ENCODE measurements around the gene MAP2. TPM values are rescaled to one million over a fixed set of nuclear protein-coding genes. Genes with fewer than 3 reads are reported as not detected.

Gene MAP2
- total RNA-seq, 2 experiments from 2014 or later: not detected

- ATAC-seq (ENCODE audit: low read depth): no peak
- no peak overlapping the region for H3K27ac Mint-ChIP-seq
- POLR2A ChIA-PET: no interaction called here
Observed at GRCh38 chr2:209619782-209620181, 195.9 kb downstream of the MAP2 start.

GRCh38 chr2:209624192-209624938 lies 200.5 kb downstream of the MAP2 start:
- ATAC-seq (ENCODE audit: low read depth): no peak
- POLR2A ChIA-PET: no interaction called here
- Mint-ChIP-seq H3K36me3 (no peaks in the 10 kb centered on the region), H3K4me1 (no peaks in the 10 kb centered on the region), H3K4me3 (no peak overlapping the region), H3K9me3 (no peaks in the 10 kb centered on the region), H3K27ac (no peak overlapping the region), H3K27me3 (no peaks in the 10 kb centered on the region)
- DNase-seq: no peak

More at GRCh38 chr2:209619782-209620181, 195.9 kb downstream of the MAP2 start:
- no peak overlapping the region for H3K4me3 Mint-ChIP-seq
- peaks cover 3% of the 10 kb centered on the region for H3K9me3 Mint-ChIP-seq
- no peak for DNase-seq
- no peaks in the 10 kb centered on the region for H3K36me3 Mint-ChIP-seq
- no peaks in the 10 kb centered on the region for H3K27me3 Mint-ChIP-seq
- no peaks in the 10 kb centered on the region for H3K4me1 Mint-ChIP-seq

- ATAC-seq (ENCODE audit: low read depth): no peak
- no peaks in the 10 kb centered on the region for H3K9me3 Mint-ChIP-seq
- DNase-seq: no peak
- no peak overlapping the region for H3K4me3 Mint-ChIP-seq
- H3K27me3 Mint-ChIP-seq: peaks cover 4% of the 10 kb centered on the region
- POLR2A ChIA-PET: no interaction called here
- H3K36me3 Mint-ChIP-seq: no peaks in the 10 kb centered on the region
- H3K4me1 Mint-ChIP-seq: no peaks in the 10 kb centered on the region
- H3K27ac Mint-ChIP-seq: no peak overlapping the region
Observed at GRCh38 chr2:209629597-209629996, 205.8 kb downstream of the MAP2 start.

- no peak for ATAC-seq (ENCODE audit: low read depth)
- Mint-ChIP-seq H3K27me3 (peaks cover 4% of the 10 kb centered on the region), H3K4me1 (no peaks in the 10 kb centered on the region), H3K4me3 (no peak overlapping the region), H3K27ac (no peak overlapping the region), H3K9me3 (no peaks in the 10 kb centered on the region), H3K36me3 (no peaks in the 10 kb centered on the region)
- POLR2A ChIA-PET: no interaction called here
- no peak for DNase-seq
Observed at GRCh38 chr2:209633911-209634310, 210.1 kb downstream of the MAP2 start.

GRCh38 chr2:209636076-209636475 lies 212.2 kb downstream of the MAP2 start:
- Mint-ChIP-seq H3K27me3 (peaks cover 4% of the 10 kb centered on the region), H3K4me1 (no peaks in the 10 kb centered on the region), H3K4me3 (no peak overlapping the region), H3K36me3 (no peaks in the 10 kb centered on the region), H3K27ac (no peak overlapping the region), H3K9me3 (no peaks in the 10 kb centered on the region)
- ATAC-seq (ENCODE audit: low read depth) (no peak), DNase-seq (no peak)
- POLR2A ChIA-PET: no interaction called here

GRCh38 chr2:209637293-209637692 lies 213.4 kb downstream of the MAP2 start:
- ATAC-seq (ENCODE audit: low read depth) (no peak), DNase-seq (no peak)
- POLR2A ChIA-PET: no interaction called here
- H3K4me1 Mint-ChIP-seq: no peaks in the 10 kb centered on the region
- H3K27ac Mint-ChIP-seq: no peak overlapping the region
- H3K4me3 Mint-ChIP-seq: no peak overlapping the region
- H3K36me3 Mint-ChIP-seq: no peaks in the 10 kb centered on the region
- peaks cover 4% of the 10 kb centered on the region for H3K27me3 Mint-ChIP-seq
- H3K9me3 Mint-ChIP-seq: no peaks in the 10 kb centered on the region

- Mint-ChIP-seq H3K27ac (no peak overlapping the region), H3K27me3 (no peaks in the 10 kb centered on the region), H3K4me3 (no peak overlapping the region), H3K9me3 (no peaks in the 10 kb centered on the region), H3K4me1 (no peaks in the 10 kb centered on the region), H3K36me3 (no peaks in the 10 kb centered on the region)
- POLR2A ChIA-PET: no interaction called here
- DNase-seq (no peak), ATAC-seq (ENCODE audit: low read depth) (no peak)
Observed at GRCh38 chr2:209638346-209638745, 214.5 kb downstream of the MAP2 start.

- H3K4me1 Mint-ChIP-seq: no peaks in the 10 kb centered on the region
- no peaks in the 10 kb centered on the region for H3K36me3 Mint-ChIP-seq
- no peaks in the 10 kb centered on the region for H3K27me3 Mint-ChIP-seq
- H3K9me3 Mint-ChIP-seq: no peaks in the 10 kb centered on the region
- ATAC-seq (ENCODE audit: low read depth) (no peak), DNase-seq (no peak)
- POLR2A ChIA-PET: no interaction called here
- H3K27ac Mint-ChIP-seq: no peak overlapping the region
- H3K4me3 Mint-ChIP-seq: no peak overlapping the region
Observed at GRCh38 chr2:209640358-209640757, 216.5 kb downstream of the MAP2 start.

GRCh38 chr2:209642146-209642820 lies 218.4 kb downstream of the MAP2 start:
- Mint-ChIP-seq H3K27ac (no peak overlapping the region), H3K36me3 (no peaks in the 10 kb centered on the region), H3K9me3 (no peaks in the 10 kb centered on the region), H3K27me3 (no peaks in the 10 kb centered on the region), H3K4me3 (no peak overlapping the region), H3K4me1 (no peaks in the 10 kb centered on the region)
- ATAC-seq (ENCODE audit: low read depth): no peak
- POLR2A ChIA-PET: no interaction called here
- DNase-seq: no peak

- DNase-seq (no peak), ATAC-seq (ENCODE audit: low read depth) (no peak)
- H3K36me3 Mint-ChIP-seq: no peaks in the 10 kb centered on the region
- no peaks in the 10 kb centered on the region for H3K9me3 Mint-ChIP-seq
- POLR2A ChIA-PET: no interaction called here
- H3K27me3 Mint-ChIP-seq: no peaks in the 10 kb centered on the region
- H3K4me1 Mint-ChIP-seq: no peaks in the 10 kb centered on the region
- H3K27ac Mint-ChIP-seq: no peak overlapping the region
- no peak overlapping the region for H3K4me3 Mint-ChIP-seq
Observed at GRCh38 chr2:209644842-209645241, 221.0 kb downstream of the MAP2 start.

- DNase-seq (no peak), ATAC-seq (ENCODE audit: low read depth) (no peak)
- no peak overlapping the region for H3K27ac Mint-ChIP-seq
- no peaks in the 10 kb centered on the region for H3K36me3 Mint-ChIP-seq
- no peaks in the 10 kb centered on the region for H3K9me3 Mint-ChIP-seq
- POLR2A ChIA-PET: interaction anchor here (0.7 kb wide), 1 partner anchor 197 kb away, joined by 4 read pairs; no protein-coding TSS in a partner anchor
- H3K4me3 Mint-ChIP-seq: no peak overlapping the region
- H3K27me3 Mint-ChIP-seq: no peaks in the 10 kb centered on the region
- H3K4me1 Mint-ChIP-seq: no peaks in the 10 kb centered on the region
Observed at GRCh38 chr2:209648714-209649113, 224.9 kb downstream of the MAP2 start.

GRCh38 chr2:209653134-209653533 lies 229.3 kb downstream of the MAP2 start:
- Mint-ChIP-seq H3K9me3 (no peaks in the 10 kb centered on the region), H3K27me3 (no peaks in the 10 kb centered on the region), H3K4me3 (no peak overlapping the region), H3K27ac (no peak overlapping the region), H3K4me1 (no peaks in the 10 kb centered on the region), H3K36me3 (no peaks in the 10 kb centered on the region)
- POLR2A ChIA-PET: no interaction called here
- DNase-seq: no peak
- no peak for ATAC-seq (ENCODE audit: low read depth)

- no peaks in the 10 kb centered on the region for H3K4me1 Mint-ChIP-seq
- no peaks in the 10 kb centered on the region for H3K36me3 Mint-ChIP-seq
- H3K27ac Mint-ChIP-seq: no peak overlapping the region
- ATAC-seq (ENCODE audit: low read depth): no peak
- H3K27me3 Mint-ChIP-seq: no peaks in the 10 kb centered on the region
- POLR2A ChIA-PET: no interaction called here
- no peak for DNase-seq
- H3K4me3 Mint-ChIP-seq: no peak overlapping the region
- H3K9me3 Mint-ChIP-seq: peaks cover 3% of the 10 kb centered on the region
Observed at GRCh38 chr2:209661286-209661894, 237.5 kb downstream of the MAP2 start.

- no peak for DNase-seq
- Mint-ChIP-seq H3K4me1 (no peaks in the 10 kb centered on the region), H3K36me3 (no peaks in the 10 kb centered on the region), H3K27ac (no peak overlapping the region), H3K9me3 (peaks cover 3% of the 10 kb centered on the region), H3K27me3 (peaks cover 3% of the 10 kb centered on the region), H3K4me3 (no peak overlapping the region)
- POLR2A ChIA-PET: no interaction called here
- no peak for ATAC-seq (ENCODE audit: low read depth)
Observed at GRCh38 chr2:209662021-209662420, 238.2 kb downstream of the MAP2 start.

Measured in activated naive CD8-positive, alpha-beta T cell treated with anti-CD3 and anti-CD28 coated beads, Interleukin-2, amount 10 ng/mL, durations not matched to agents 7 days and 5 days (primary cell).